Right hindlimb (tissue), 1 donor: ENCODE results near the gene PYGM.

ENCODE experiments used
- DNase-seq: peaks from one replicate; pipeline ENCODE4 v3.0.0-alpha.2; 2018

PYGM gene

DNA sequence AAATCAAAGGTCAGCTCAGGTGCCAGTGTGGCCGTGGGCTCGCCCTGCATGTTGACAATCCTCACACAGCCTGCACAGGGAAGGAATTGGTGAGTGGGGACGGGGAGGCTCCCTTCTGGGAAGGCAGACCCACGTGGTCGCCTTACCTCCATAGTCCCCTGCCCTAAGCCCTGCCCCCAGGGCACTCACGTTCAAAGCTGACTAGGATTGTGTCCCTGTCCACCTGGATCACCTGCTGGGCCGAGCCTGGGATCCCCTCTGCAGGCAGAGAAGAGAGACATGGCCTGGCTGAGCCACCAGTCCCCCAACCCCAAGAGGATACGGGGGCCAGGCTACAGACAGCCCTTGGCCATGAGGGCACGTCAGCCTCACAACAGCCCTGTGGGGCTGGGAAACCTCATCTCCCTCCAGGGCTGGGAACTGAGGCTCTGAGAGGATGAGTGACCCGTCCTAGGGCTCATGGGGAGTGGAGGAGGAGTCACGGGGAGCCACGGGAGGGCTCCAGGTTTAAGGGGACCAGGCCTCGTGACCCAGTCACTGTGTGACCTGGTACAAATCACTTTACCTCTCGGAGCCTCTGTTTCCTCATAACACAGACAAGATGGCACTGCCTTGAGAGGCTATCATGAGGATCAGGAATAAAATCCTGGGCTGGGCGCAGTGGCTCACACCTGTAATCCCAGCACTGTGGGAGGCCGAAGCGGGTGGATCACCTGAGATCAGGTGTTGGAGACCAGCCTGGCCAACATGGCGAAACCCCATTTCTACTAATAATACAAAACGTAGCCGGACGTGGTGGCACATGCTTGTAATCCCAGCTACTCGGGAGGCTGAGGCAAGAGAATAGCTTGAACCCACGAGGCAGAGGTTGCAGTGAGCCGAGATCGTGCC is 30.7 kb upstream of the PYGM start:
- DNase-seq = no peak

DNA sequence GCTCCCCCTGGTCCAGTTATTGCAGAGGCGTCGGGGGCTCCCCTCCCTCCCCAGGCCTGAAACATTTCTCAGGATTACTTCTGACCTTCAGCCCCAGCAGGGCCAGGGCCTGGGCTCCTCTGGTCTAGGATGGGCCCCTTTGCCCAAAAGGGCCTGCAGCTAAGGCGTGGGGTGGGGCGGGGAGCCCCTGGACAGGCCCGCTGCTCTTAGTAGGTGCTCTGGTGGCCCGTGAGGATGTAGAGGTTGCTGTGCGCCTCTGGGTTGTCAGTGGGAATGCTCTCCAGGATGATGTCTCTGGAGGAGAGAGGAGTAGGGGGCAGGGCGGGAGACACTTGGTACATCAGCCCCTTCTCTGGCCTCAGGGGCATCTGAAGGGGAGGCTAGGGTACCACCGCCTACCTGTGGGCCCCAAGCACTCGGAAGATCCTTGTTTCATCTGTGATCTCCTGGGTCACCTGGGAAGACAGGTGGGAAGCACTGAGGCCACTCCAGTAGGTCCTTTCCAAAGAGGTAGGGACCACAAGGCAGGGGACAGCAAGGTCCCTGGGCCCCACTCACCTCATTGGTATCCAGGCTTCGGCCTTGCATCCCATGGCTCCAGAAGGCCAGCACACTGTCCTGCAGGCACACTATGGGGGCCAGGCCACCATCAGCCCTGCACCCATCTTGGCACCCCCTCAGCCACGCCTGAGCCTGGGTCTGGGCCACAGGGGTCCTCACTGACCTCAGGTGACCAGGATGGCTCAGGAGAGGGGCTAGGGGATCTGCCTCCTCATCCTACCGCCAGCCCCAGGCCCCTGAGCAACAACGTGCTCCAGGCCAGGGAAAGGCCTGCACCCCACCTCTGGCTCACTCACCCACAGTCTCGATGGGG is 29.8 kb upstream of the PYGM start:
- DNase-seq = no peak

DNA sequence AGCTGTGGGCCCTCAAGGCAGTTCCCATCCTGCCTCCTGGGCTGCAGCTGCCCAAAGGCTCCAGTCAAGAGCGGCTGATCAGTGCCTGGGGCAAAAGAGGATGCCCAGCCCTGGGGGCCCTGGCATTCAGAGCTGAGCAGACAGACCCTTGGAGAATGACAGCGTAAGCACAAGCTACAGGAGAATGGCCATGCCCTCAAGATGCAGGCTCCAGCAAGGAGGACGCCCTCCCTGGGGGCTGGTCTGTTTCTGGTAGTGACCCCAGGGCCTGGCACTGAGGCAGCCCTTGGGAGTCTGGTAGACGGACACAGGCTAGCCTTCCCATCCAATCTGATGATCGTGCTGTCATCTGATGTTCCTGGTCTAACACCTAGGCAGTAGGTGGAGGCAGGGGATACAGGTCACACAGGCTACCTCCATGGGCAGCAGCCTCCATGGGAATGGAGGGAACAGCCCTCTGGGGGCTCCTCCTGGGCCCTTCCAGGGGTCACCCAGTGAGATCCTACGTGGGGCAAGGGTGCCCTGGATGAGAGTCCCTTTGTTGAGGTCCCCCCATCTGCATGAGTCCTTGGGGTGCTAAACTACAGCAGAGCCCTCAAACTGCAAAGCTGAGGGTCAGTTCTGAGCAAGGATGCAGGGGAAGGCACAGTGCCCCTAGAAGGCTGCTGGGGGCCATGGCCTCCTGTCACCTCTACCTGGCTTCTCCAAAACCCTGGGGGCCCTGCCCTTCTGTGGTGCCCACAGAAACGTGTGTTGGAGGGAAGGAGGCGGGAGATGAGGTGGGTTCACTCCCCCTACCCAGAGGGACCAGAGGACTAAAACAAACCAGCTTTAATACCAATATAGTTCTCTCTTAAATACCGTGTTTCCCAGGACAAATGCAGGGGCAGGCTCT is 28.8 kb upstream of the PYGM start:
- DNase-seq = no peak

DNA sequence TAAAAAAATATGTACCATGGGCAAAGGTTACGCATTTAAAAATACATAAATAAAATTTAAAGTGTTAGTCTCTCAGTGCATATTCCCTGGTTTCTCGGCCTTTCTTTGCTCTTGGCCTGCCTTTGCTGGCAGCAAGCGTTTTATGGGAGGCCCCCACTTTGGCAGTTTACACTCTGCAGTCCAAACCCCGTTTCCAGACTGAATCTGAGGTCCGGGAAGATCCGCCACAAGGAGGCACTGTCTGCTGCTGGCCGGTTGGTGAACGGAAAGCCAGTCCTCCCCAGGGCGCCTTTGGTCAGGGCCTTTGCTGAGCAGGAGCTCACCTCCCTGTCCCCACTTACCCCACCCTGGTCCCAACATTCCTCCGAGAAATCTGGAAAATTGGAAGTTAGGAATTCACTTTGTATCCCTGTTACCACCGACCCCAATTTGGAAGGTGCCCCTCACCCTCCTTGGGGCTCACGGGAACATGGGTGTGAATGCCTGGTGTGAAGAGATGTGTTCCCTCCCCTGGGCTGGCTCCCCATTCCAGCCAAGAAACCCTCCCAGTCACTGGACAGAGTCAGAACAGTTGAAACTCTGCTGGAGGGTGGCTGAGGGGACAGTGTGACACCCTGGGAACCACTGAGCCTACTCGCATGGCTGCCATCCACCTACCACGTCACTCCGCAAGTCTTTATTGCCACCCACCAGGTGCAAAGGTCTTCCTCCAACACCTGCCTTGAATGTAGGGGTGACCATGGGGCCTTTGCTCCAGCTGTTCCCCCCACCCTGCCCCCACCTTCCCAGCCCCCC is 27.9 kb upstream of the PYGM start:
- peak; percentile 57 for DNase-seq

DNA sequence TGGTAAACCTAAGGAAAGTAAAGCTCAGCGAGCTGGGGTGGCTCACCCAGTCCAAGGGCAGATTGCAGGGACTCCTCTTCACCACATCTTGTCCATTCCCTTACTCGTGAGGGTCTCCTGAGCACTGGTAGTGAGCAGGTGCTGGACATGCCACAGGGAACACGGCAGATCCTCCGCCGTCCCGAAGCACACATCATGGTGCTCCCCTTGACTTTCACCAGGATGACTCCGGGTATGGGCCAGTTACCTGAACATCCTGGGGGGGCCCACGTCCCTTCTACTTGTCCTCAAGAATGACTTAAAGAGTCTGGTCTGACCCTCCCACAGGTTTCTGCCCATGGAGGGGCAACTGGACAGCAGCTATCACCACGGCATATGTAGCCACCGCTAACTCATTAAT is 26.5 kb upstream of the PYGM start:
- no peak for DNase-seq

DNA sequence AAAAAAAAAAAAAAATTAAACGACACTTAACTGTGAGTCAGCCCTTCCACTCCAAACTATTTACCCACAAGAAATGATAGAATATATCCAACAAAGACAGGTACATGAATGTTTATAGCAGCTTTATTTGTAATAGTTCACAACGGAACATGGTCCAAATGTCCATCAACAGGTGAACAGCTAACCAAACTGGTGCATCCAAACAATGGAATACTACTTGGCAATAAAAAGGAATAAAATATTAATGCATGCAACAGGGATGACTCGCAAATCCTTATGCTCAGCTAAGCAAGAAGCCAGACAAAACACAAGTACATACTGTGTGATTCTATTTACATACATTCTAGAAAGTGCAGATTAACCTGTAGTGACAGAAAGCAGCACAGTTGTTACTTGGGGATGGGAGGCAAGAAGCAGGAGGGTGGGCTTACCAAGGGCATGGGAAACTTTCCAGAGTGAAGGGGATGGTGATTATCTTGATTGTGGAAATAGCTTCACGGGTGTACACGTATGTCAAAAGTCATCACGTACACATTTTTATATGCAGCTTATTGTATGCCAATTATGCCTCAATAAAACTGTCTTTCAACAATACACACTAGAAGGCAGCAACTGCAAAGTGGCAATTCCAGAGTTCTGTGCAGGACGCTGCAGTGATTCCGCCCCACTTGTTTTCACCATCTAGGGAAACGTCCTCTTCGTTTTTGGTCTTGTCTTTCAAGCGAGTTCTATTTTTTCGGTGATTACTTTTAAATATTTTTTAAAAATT is 25.2 kb upstream of the PYGM start:
- no peak for DNase-seq

DNA sequence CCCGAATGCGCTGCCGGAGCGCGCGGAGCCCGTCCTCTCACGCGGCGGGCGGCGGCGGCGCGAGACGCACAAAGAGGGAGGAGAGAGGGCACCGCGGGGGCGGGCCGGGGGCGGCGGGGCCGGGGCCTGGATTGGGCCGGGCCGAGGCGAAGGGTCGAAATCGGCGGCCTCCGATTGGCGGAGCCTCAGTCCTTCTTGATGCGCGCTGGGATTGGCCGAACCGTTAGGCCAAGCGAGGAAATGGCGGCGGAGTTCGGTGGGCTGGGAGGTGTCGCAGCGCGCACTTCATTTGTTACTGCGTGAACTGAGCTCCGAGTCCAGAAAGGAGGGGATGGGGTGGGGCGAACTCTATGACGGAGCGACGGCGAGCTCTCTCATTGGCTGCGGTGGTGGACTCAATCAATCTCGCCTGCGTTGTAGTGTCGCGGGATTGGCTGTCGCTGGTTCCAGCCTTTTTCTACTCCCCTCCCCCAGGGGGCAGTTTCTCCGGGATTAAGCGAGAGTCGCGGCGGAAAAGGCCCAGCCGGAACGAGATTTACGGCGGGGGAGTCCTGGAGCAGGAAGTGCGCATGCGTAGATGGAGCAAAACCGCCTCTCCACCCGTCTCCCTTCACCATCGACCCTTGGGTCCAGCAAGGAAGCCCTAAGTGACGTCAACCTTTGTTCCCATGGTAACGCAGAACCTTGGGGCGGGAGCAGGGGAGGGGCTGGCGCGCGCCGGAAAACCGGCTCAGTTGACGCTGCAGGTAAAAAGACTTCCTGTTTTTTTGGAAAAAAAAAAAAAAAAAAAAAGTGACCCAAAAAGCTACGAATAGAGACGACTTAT is 18.9 kb upstream of the PYGM start, which contains the start of gene SF1:
SF1 (minus strand) TSS at position 70 of the 826 bp plus-strand sequence. CDS start 150 bp downstream, outside the sequence.
- DNase-seq = peak; percentile 100

DNA sequence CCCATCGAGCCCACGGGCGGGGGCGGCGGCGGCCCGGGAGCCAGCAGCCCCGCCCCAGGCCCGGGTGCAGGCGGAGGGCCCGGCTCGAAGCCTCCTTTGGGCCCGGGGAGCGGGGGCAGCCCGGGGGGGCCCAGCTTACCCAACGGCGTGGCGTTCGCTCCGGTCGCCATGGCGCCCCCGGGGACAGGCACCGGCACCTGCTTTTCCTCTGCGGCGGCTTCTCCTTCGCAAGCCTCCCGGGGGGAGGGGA is 18.4 kb upstream of the PYGM start:
- DNase-seq = no peak

DNA sequence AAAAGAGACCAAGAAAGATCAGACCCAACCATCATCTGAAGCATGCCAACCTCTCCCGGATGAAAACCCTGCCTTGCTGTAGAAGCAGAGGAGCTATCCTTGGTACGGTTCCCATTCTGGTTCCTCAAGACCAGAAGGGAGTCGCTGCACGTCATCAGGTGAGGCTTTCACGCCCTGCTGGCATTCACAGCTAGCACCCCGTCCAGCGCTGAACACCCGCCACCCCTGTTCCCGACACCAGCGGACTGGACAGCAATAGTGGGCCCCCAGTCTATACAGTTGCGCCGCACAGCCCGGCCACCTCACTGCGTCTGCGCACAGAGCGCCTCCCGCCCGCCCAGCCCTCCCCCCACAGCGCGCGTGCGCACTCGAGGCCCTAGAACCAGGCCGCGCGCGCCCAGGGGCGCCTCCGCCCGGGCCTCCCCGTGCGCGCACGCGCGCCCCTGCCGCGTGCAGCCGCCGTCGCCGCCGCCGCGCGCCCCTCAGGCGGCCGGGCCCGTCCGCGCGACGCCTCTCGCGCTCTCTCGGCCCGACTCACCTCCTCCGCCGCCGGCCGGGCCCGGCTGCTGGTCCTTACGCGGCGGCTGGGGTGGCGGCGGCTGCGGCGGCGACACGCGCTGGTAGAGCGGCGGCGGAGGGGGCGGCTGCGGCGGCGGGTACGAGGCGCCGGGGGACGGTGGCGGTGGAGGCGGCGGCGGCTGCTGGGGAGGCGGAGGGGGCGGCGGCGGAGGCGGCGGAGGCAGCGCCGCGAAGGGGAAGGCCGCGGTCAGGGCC is 17.9 kb upstream of the PYGM start:
- peak; percentile 90 for DNase-seq

DNA sequence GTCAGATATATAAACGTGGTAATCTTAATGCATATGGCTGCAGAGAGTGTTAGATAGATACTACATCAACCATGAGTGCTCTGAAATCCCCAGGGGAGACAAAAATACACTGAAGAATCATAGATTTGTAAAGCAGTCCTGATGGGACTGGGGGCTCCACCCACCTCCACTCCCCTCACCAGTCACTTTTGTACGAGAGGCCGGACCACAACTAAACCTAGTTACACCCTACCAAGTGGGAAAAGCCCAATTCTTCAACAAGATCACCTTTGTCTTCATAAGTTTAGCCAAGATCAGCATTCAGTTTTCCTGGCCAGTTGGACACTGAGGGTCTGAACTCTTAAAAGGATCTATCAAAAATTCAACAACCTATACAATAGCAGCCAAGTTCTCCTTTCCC is 17.1 kb upstream of the PYGM start:
- DNase-seq = no peak

DNA sequence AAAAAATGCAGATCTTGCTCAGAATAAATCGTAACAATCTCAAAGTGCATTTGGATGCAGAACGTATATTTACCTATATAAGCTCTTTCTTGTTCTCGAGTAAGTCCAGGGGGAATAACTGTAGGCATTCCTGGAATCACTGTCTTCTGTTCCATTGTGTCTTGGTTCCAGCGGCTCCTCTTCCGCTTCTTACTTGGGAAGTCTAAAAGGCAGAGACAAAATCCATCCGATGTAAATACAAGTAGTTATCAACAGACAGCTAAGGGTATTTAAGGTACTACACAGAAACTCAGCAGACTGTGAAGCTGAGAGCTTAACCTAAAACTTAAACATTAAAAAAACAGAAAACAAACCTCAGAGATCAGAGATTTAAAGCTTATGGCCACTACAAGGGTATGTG is 16.7 kb upstream of the PYGM start:
- DNase-seq = no peak

DNA sequence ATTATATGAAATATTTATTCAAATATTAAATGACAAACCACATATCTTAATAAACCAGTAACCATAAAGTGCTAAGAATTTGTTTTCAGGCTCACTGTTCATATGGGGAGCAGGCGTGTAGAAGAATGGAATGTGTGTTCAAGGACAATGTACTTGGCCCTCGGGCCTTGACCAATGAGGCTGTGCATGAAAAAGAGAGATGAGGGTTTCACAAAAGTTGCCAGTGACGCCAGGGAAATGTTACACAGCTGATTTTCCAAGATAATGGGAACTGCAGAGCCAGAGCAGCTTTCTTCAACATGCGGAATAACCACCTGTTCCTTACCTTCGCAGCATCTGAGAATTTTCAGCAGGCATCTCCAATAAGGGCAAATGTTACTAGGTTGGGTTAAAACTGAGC is 14.4 kb upstream of the PYGM start:
- DNase-seq = no peak

DNA sequence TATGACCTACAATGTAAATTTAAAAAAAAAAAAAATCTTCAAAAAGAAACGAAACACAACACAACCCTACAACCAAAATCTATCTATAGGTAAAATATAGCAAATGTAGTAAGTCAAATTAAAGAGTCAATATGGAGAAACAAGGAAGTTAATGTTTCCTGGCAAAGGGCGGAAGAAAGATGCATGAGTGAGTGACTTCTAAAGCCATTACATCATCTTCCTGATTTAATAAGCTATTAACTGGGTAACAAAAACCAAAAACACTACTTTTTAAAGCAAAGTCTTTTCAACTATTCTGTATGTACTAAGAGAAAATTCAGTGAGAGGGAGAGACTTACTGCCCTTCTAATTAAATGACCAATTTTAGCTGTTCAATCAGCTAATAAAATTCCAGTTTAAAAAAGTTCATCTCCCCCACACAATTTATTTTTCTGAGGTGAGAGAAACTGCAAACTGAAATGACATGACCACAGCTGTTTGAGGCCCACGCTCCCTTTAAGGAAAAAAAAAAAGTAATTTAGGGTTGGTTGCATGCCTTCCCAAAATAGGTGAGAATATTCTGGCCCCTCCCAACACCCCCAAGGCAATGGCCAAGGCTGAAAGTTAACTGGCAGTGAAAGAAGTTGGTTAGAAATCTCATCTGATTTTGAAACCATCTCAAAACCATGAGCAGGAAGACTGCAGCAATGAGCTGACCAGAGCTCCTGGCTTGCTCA is 12.7 kb upstream of the PYGM start:
- no peak for DNase-seq

DNA sequence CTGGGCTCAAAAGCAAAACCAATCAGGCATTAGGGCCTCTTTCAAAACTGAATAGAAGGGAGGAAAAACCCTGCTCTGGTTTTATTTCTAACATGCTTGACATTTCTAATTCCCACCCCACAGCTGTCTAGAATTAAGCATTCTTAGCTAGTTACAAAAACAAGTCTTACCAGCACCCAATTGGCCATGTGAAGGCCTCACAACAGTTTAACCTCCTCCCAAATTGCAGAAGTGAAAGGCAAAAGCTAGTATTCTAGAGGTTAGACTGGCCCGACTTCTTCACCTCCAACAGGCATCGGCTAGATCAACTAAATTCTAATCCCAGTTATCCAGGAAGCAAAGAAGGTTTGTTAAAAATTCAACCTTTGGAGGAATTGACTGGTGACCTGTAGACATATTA is 12.1 kb upstream of the PYGM start:
- no peak for DNase-seq

DNA sequence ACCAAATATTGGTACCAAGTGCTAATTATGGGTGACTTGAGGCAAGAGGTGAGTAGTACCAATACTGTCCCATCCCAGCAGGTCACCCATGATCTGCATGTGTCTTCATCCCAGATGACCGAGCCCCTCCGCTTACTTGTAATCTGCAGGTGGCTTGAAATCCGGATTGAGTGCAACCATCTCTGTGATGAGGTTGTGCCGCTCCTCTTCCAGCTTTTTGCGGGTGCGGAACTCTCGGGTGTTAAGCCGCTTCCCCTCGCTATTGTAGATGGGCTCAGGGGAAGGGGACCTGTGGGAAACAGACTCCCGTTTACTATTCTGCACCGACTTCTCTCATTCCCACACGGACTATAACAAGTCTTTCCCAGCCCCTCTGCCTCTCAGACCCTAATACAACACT is 10.3 kb upstream of the PYGM start:
- DNase-seq = no peak

DNA sequence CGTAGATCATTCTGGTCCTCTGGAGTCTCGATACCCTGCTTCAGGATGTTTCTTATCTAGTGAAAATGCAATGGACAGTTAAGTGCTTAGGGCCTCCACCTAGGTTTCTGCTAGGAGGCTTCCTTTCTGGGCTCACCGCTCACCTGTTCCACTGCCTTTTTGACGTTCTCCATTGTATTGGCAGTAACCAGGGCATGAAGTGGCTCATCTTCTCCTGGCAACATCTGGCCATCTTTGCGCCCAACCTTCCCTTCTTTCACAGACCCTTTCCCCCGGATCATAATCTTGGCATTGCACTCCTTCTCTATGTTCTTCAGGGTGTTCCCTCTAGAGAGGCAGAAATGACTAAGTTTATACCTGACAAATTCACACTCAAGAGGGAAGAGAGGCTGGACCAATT is 9.5 kb upstream of the PYGM start:
- DNase-seq = no peak

DNA sequence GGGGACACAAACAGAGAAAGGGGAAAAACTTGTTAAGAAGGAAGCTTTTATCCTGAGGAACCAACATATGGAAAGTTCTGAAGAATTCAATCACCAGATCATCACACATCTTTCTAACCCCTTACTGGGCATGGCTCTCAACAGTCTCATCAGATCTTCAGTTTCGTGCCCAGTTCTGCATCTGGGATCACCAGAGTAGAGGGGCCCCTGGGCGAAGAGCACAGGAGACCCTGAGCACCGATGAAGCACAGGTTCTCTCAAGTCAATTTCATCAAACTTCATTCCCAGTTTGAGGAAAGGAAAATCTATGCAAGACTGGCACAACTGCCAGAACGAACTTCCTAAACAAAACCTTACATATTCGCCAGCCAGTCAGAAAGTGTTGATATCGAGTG is 8.5 kb upstream of the PYGM start:
- DNase-seq = no peak

DNA sequence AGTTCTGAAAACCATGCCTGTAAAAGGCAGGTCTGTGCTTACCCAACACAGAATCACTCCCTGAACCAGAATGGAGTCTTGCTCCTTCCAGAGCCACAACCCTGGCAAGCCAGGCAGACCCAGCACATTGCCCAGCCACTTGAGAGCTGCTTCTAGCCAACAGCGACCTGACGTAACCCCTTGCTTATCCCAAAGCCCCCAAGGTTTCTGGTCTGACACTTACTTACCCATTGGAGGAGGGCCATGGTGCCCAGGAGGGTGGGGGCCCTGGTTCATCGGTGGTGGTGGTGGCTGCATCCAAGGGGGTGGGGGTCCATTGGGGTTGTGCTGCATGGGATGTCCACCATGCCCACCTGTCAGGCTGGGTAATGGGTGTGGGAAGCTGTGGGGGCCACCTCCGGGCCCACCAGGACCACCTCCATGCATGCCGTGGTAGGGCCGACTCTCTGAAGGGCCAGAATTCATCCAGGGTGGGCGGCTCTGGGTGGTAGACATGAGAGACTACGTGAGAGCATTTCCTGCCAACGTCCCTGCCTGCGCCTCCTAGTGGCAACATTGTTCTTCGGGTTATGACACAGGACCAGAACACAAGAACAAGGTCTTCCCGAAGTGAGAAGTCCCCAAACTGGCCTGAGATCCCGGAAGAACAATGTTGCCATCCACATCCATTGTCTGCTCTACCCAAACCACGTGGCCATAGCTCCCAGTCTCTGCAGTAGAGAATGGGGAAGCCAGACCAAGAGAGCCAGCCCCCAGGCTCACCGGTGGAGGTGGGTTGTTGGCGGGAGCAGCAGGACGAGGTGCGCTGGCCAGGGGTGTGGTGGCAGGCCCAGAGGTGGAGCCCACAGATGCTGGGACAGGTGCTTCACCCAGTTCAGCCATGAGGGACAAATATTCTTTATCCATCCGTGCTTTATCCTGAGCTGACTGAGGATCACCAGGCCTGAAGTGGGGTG is 7.8 kb upstream of the PYGM start:
- DNase-seq = peak; percentile 62
